ENCODE results near the gene CNOT6.
"Not testable (repeated sequence)": the region's sequence is repeated elsewhere in the genome, so short reads cannot be mapped to it uniquely, and the experiment has no call there.

Gene CNOT6

GRCh38 chr5:180494060-180494509, at the start of gene CNOT6:
CNOT6 (plus strand) TSS chr5:180494379; CDS start chr5:180529277, 34,898 bp downstream.
- DNase-seq (ENCODE audit: low read depth): peak; percentile 98
- H3K4me3 ChIP-seq (ENCODE audit: low read depth, low read length): peak within 1 kb of the TSS; percentile 87
- TF ChIP-seq CTCF (IDR thresholded peaks at IDR 0.05; ENCODE audit: insufficient read depth, low read depth, low read length, missing control alignments): no peak

GRCh38 chr5:180454752-180455151, 39.4 kb upstream of the CNOT6 start:
- no peak for DNase-seq (ENCODE audit: low read depth)
- H3K4me3 ChIP-seq (ENCODE audit: low read depth, low read length): no peak overlapping the region
- TF ChIP-seq CTCF (IDR thresholded peaks at IDR 0.05; ENCODE audit: insufficient read depth, low read depth, low read length, missing control alignments): no peak

- DNase-seq (ENCODE audit: low read depth): no peak
- H3K4me3 ChIP-seq (ENCODE audit: low read depth, low read length): no peak overlapping the region
- no peak for TF ChIP-seq CTCF (IDR thresholded peaks at IDR 0.05; ENCODE audit: insufficient read depth, low read depth, low read length, missing control alignments)
Observed at GRCh38 chr5:180455872-180456271, 38.3 kb upstream of the CNOT6 start.

- TF ChIP-seq CTCF (IDR thresholded peaks at IDR 0.05; ENCODE audit: insufficient read depth, low read depth, low read length, missing control alignments): no peak
Observed at GRCh38 chr5:180456792-180457191, 37.4 kb upstream of the CNOT6 start.

GRCh38 chr5:180458852-180459673, 35.1 kb upstream of the CNOT6 start:
- H3K4me3 ChIP-seq (ENCODE audit: low read depth, low read length); DNase-seq (ENCODE audit: low read depth): not testable (repeated sequence)

More at GRCh38 chr5:180456792-180457191, 37.4 kb upstream of the CNOT6 start:
- DNase-seq (ENCODE audit: low read depth): no peak
- H3K4me3 ChIP-seq (ENCODE audit: low read depth, low read length): no peak overlapping the region

GRCh38 chr5:180459674-180460142, 34.5 kb upstream of the CNOT6 start:
- not testable (repeated sequence) for H3K4me3 ChIP-seq (ENCODE audit: low read depth, low read length); DNase-seq (ENCODE audit: low read depth)

GRCh38 chr5:180460834-180461233, 33.3 kb upstream of the CNOT6 start:
- H3K4me3 ChIP-seq (ENCODE audit: low read depth, low read length): no peak overlapping the region
- TF ChIP-seq CTCF (IDR thresholded peaks at IDR 0.05; ENCODE audit: insufficient read depth, low read depth, low read length, missing control alignments): no peak
- DNase-seq (ENCODE audit: low read depth): no peak

- no peak for DNase-seq (ENCODE audit: low read depth)
- TF ChIP-seq CTCF (IDR thresholded peaks at IDR 0.05; ENCODE audit: insufficient read depth, low read depth, low read length, missing control alignments): no peak
- no peak overlapping the region for H3K4me3 ChIP-seq (ENCODE audit: low read depth, low read length)
Observed at GRCh38 chr5:180461303-180461702, 32.9 kb upstream of the CNOT6 start.

Data from GM12865 (cell line).